Endodermal cell (in vitro differentiated cells): Measurements from ENCODE around the gene OR10A7. TPM values are rescaled to one million over a fixed set of nuclear protein-coding genes. Genes with fewer than 3 reads are reported as not detected.

Source experiments
- DNase-seq: peaks from one replicate; pipeline ENCODE4 v3.0.0-alpha.2; 2017
- H3K27ac ChIP-seq: 2 replicates; pipeline ENCODE4 v1.5.1; 2013; ENCODE audit warnings: mild to moderate bottlenecking, low read depth, low read length, moderate library complexity
- H3K27me3 ChIP-seq: 2 replicates; pipeline ENCODE4 v1.6.1; 2013; ENCODE audit warnings: mild to moderate bottlenecking, low read length, moderate library complexity; ENCODE audit not compliant: insufficient read depth, control insufficient read depth, poor library complexity, severe bottlenecking
- H3K36me3 ChIP-seq: 2 replicates; pipeline ENCODE4 v1.7.0; 2013; ENCODE audit warnings: mild to moderate bottlenecking, low read length, moderate library complexity; ENCODE audit not compliant: control insufficient read depth, insufficient read depth
- H3K4me1 ChIP-seq: one replicate; pipeline ENCODE4 v1.7.0; 2013; ENCODE audit warnings: low read length; ENCODE audit not compliant: control insufficient read depth, insufficient read depth
- H3K4me3 ChIP-seq: 2 replicates; pipeline ENCODE4 v1.5.1; 2013; ENCODE audit warnings: mild to moderate bottlenecking, low read length, moderate library complexity
- H3K9ac ChIP-seq: 2 replicates; pipeline ENCODE4 v1.6.1; 2013; ENCODE audit warnings: mild to moderate bottlenecking, low read length, moderate library complexity; ENCODE audit not compliant: poor library complexity, severe bottlenecking; ENCODE audit errors: extremely low read depth
- H3K9me3 ChIP-seq: 2 replicates; pipeline ENCODE4 v1.6.1; 2013; ENCODE audit warnings: mild to moderate bottlenecking, low read length, moderate library complexity; ENCODE audit not compliant: control insufficient read depth
- H3K27ac Mint-ChIP-seq: 2 replicates; pipeline ENCODE4 v1.8.0; 2020; ENCODE audit warnings: mixed read lengths
- H3K27me3 Mint-ChIP-seq: 2 replicates; pipeline ENCODE4 v1.8.0; 2021; ENCODE audit warnings: mild to moderate bottlenecking, mixed read lengths; ENCODE audit not compliant: insufficient read depth
- H3K36me3 Mint-ChIP-seq: 2 replicates; pipeline ENCODE4 v1.8.0; 2020; ENCODE audit warnings: low read depth, mixed read lengths
- H3K4me1 Mint-ChIP-seq: 2 replicates; pipeline ENCODE4 v1.8.0; 2020; ENCODE audit warnings: mixed read lengths
- H3K4me3 Mint-ChIP-seq: 2 replicates; pipeline ENCODE4 v1.8.0; 2020; ENCODE audit warnings: mild to moderate bottlenecking, moderate library complexity, mixed read lengths
- H3K9me3 Mint-ChIP-seq: 2 replicates; pipeline ENCODE4 v1.8.0; 2020; ENCODE audit warnings: mild to moderate bottlenecking, mixed read lengths
- CTCF ChIP-seq: fragments of 200-600 bp; sonication (generic); conservative IDR thresholded peaks from 2 replicates; pipeline ENCODE4 v1.5.0; 2021; ENCODE audit warnings: antibody characterized with exemption, mild to moderate bottlenecking
- WGBS, 2 experiments: methylation state at CpG; one replicate each; pipeline versions ENCODE4 v1.1.5 to v1.1.7; 2013; ENCODE audit warnings: missing lambda C conversion rate in 2 of 2, mixed read lengths in 1 of 2; ENCODE audit not compliant: insufficient coverage in 1 of 2, insufficient read length in 1 of 2; 5-methylcytosine and 5-hydroxymethylcytosine counted together
- total RNA-seq, 2 donors: library from RNA; stranded (reverse); fragmentation: NEBNext Ultra II Directional in 1 of 2; extraction: Animal tissue kit (Norgen Biotek cat#: 25700) in 1 of 2; gene quantifications; 2 replicates in 1 of 2; 3 replicates in 1 of 2; pipeline ENCODE4 v1.2.1, GENCODE V29; 2021

The OR10A7 gene
- total RNA-seq, 2 donors from 2014 or later = not detected

DNA sequence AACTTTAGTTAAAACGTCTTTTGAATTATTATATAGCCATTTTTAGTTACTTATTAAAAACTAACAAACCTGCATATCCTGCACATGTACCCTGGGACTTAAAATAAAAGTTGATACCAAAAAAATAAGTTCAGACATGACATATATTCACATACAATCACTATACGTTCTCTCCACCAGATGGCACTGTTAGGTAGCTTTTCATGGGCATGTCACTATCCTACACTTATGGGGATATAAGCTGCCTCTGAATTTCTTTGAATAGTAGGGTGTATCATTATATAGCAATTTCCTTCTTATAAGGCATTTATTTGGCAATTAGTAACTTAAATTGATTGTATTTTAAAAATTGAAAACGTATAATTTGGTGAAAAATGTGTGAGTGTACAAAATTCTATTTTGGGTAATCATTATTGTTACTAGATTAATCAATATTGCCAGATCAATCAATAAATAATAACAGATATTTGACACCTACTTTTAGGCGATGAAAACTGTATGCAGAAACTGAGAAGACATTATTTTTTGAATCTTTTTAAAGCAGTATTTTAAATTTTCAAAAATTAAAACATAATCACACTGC lies 31.8 kb upstream of the OR10A7 start:
- Histone ChIP-seq H3K9ac (no peak overlapping the region), H3K27ac (no peak overlapping the region), H3K9me3 (no peaks in the 10 kb centered on the region), H3K27me3 (no peaks in the 10 kb centered on the region), H3K36me3 (no peaks in the 10 kb centered on the region), H3K4me1 (no peaks in the 10 kb centered on the region), H3K4me3 (no peak overlapping the region)
- Mint-ChIP-seq H3K9me3 (peaks cover 15% of the 10 kb centered on the region), H3K27ac (no peak overlapping the region), H3K4me1 (no peaks in the 10 kb centered on the region), H3K36me3 (no peaks in the 10 kb centered on the region), H3K27me3 (no peaks in the 10 kb centered on the region), H3K4me3 (no peak overlapping the region)
- DNase-seq = peak; percentile 70
- peak; percentile 91 for TF ChIP-seq CTCF
- 8% methylated on average over 2 of the region's 4 CpGs; no CpG with 5 or more reads in 1 of the 2 experiments for WGBS, 2 experiments

DNA sequence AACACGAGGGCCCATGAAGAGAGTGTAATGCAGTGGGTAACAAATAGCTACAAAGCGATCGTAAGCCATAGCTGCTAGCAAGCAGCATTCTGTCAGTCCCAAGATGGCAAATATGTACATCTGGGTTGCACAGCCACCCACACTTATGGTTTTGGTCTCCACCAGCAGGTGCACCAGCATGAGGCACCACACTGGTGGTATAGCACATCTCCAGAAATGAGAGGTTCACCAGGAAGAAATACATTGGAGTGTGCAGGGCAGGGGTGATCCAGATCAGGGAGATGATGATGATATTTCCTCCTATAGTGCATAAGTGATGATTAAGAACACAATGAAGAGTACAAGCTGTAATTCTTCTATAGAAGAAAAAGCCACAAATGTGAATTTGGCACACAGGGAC lies 26.4 kb upstream of the OR10A7 start:
- WGBS, 2 experiments = 99 to 100% methylated on average over 3 of the region's 3 CpGs
- no peak for TF ChIP-seq CTCF
- H3K4me3 Mint-ChIP-seq = no peak overlapping the region
- Histone ChIP-seq H3K4me3 (no peak overlapping the region), H3K27ac (no peak overlapping the region), H3K9ac (no peak overlapping the region), H3K36me3 (no peaks in the 10 kb centered on the region), H3K4me1 (no peaks in the 10 kb centered on the region), H3K9me3 (no peaks in the 10 kb centered on the region), H3K27me3 (no peaks in the 10 kb centered on the region)
- no peak overlapping the region for H3K27ac Mint-ChIP-seq
- H3K9me3 Mint-ChIP-seq = peaks cover 15% of the 10 kb centered on the region
- no peak for DNase-seq
- H3K4me1 Mint-ChIP-seq = no peaks in the 10 kb centered on the region
- H3K36me3 Mint-ChIP-seq = no peaks in the 10 kb centered on the region
- no peaks in the 10 kb centered on the region for H3K27me3 Mint-ChIP-seq

DNA sequence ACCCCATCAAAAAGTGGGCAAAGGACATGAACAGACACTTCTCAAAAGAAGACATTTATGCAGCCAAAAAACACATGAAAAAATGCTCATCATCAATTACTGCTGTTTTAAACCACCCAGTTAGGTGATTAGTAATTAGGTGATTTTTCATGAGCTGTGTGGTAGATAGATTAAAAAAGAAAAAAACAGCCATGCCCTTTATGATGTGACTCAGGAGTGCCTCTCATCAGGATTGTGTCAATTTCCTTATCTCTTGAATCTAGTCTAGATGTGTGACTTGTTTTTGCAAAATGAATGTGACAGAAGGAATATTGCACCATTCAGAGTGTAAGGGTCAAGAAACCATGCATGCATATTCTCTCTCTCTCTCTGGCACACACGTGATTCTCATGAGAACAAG lies 5.7 kb downstream of the OR10A7 start:
- H3K36me3 ChIP-seq = no peaks in the 10 kb centered on the region
- no peak for DNase-seq
- no peaks in the 10 kb centered on the region for H3K4me1 ChIP-seq
- H3K4me1 Mint-ChIP-seq = no peaks in the 10 kb centered on the region
- no peaks in the 10 kb centered on the region for H3K9me3 Mint-ChIP-seq
- H3K27me3 ChIP-seq = no peaks in the 10 kb centered on the region
- H3K27ac ChIP-seq = no peak overlapping the region
- H3K9ac ChIP-seq = no peak overlapping the region
- H3K36me3 Mint-ChIP-seq = no peaks in the 10 kb centered on the region
- TF ChIP-seq CTCF = no peak
- H3K27ac Mint-ChIP-seq = no peak overlapping the region
- H3K4me3 ChIP-seq = no peak overlapping the region
- no peaks in the 10 kb centered on the region for H3K9me3 ChIP-seq
- peaks cover 6% of the 10 kb centered on the region for H3K27me3 Mint-ChIP-seq
- 88% methylated on average over 1 of the region's 1 CpG; no CpG with 5 or more reads in 1 of the 2 experiments for WGBS, 2 experiments
- H3K4me3 Mint-ChIP-seq = no peak overlapping the region
